H1 (cell line): Measurements from ENCODE around the gene TNFRSF11A. TPM values are rescaled to one million over a fixed set of nuclear protein-coding genes. Genes with fewer than 3 reads are reported as not detected.

Experiments used
- EZH2 ChIP-seq: fragments of 200-600 bp; sonication (generic); IDR thresholded peaks from 2 replicates; pipeline ENCODE4 v1.7.1; 2012; ENCODE audit warnings: low read depth, mild to moderate bottlenecking, moderate library complexity, low read length, inconsistent platforms; ENCODE audit not compliant: severe bottlenecking
- GTF2F1 ChIP-seq: IDR thresholded peaks from 2 replicates; pipeline ENCODE4 v1.6.1; 2012; ENCODE audit warnings: low read depth, low read length, improper control_type of control experiment, borderline replicate concordance
- PHF8 ChIP-seq: fragments of 200-600 bp; sonication (generic); conservative IDR thresholded peaks from 2 replicates; pipeline ENCODE4 v1.7.1; 2012; ENCODE audit warnings: low read depth, mild to moderate bottlenecking, inconsistent platforms, low read length, moderate library complexity
- POLR2AphosphoS5 ChIP-seq: IDR thresholded peaks from 2 replicates; pipeline ENCODE4 v1.6.1; 2011; ENCODE audit warnings: low read depth, low read length
- RBBP5 ChIP-seq: IDR thresholded peaks from 2 replicates; pipeline ENCODE4 v1.7.1; 2012; ENCODE audit warnings: low read depth, mild to moderate bottlenecking, inconsistent platforms, low read length, moderate library complexity, borderline replicate concordance
- RXRA ChIP-seq: IDR thresholded peaks from 2 replicates; pipeline ENCODE4 v1.6.1; 2011; ENCODE audit warnings: low read depth, mild to moderate bottlenecking, low read length, moderate library complexity; ENCODE audit not compliant: insufficient read depth
- SIN3A ChIP-seq, 2 experiments: IDR thresholded peaks in 1 of 2; conservative IDR thresholded peaks in 1 of 2; 2 replicates each; pipeline ENCODE4 v1.6.1; 2011 to 2012; ENCODE audit warnings: low read length in 2 of 2, improper control_type of control experiment in 1 of 2, low read depth in 1 of 2, mild to moderate bottlenecking in 1 of 2
- SIX5 ChIP-seq: IDR thresholded peaks from 2 replicates; pipeline ENCODE4 v1.6.1; 2011; ENCODE audit warnings: mild to moderate bottlenecking, low read depth, low read length
- SUZ12 ChIP-seq: fragments of 200-600 bp; sonication (generic); IDR thresholded peaks from 2 replicates; pipeline ENCODE4 v1.6.1; 2012; ENCODE audit warnings: mild to moderate bottlenecking, inconsistent platforms, low read length, moderate library complexity, mixed read lengths
- polyA plus RNA-seq, 7 experiments: library from polyadenylated mRNA; depleted of rRNA in 3 of 7; stranded (reverse) in 5 of 7; unstranded in 2 of 7; fragments of >200 nt in 5 of 7; fragments of 200-250 nt in 2 of 7; gene quantifications; 1 replicate in 5 of 7; 2 replicates in 1 of 7; 4 replicates in 1 of 7; pipeline versions ENCODE4 v1.2.1 to v1.2.3, GENCODE V29; 2011 to 2013; ENCODE audit warnings: missing spikeins in 2 of 7, mixed read lengths in 2 of 7
- total RNA-seq: library from RNA; stranded (reverse); fragmentation: NEBNext Ultra II Directional; extraction: Animal tissue kit (Norgen Biotek cat#: 25700); gene quantifications from 2 replicates; pipeline ENCODE4 v1.2.1, GENCODE V29; 2021
- TF ChIP-seq, protein P1 (sequence below), 3 experiments: IDR thresholded peaks; 1 replicate in 2 of 3; 2 replicates in 1 of 3; pipeline versions ENCODE4 v1.5.1 to v1.6.1; 2011; ENCODE audit warnings: low read length in 3 of 3, mild to moderate bottlenecking in 3 of 3, inconsistent platforms in 2 of 3, low read depth in 1 of 3, moderate library complexity in 1 of 3; ENCODE audit not compliant: insufficient read depth in 1 of 3; ENCODE audit errors: control extremely low read depth in 1 of 3
- TF ChIP-seq, protein P2 (sequence below): IDR thresholded peaks from 2 replicates; pipeline ENCODE4 v1.6.1; 2012; ENCODE audit warnings: inconsistent platforms

Gene TNFRSF11A
- total and polyA plus RNA-seq, 2 of the 8 experiments (the other 6 are each of a cell fraction or from before 2014, with no cell fraction given) = 8.7 to 10.6 TPM

DNA sequence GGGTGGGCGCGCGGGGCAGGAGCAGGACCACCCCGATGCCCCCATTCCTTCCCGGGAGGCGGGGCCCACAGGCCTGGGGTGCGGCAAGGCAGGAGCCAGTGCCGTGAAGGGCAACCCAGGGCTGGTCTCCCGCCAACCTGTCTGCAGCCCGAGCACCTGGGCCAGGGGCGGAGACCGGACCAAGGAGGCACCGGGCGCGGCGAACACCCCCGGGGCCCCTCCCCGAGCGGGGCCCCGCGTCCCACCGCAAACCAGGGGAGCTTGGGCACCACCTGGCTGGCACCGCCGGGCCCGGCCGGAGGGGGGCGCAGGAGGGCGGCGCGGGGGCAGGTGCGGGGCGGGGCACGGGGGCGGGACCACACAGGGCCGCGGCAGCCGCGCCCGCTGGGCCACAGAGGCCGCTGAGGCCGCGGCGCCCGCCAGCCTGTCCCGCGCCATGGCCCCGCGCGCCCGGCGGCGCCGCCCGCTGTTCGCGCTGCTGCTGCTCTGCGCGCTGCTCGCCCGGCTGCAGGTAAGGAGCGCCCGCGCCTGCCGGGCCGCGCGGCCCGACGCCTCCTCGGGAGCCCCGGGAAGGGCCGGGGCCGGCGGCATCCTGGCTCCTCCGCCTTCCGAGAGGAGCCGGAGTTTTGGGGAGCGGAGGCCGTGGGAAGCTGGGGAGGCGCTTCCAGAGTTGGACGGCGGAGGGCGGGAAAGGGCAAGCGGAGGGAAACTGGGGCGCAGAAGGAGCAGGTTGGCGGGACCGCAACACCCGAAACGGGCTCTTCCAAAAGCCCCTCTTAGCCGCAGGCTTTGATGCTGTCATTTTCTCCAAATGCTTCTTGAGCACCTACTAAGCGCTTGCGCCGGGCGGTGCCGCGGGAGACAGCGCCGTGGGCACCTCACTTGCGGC, at the start of gene TNFRSF11A (continued):
- TF ChIP-seq SIN3A (conservative IDR thresholded peaks at IDR 0.05 in 1 of 2, IDR thresholded peaks at IDR 0.05 in 1 of 2; ENCODE audit: low read depth in 1 of 2, low read length in 2 of 2) (peak; percentile 18 to 42; a peak in 1 of 4 replicates), SUZ12 (no peak), EZH2 (no peak), POLR2AphosphoS5 (peak; percentile 21), SIX5 (no peak), PHF8 (peak; percentile 74), RBBP5 (peak; percentile 35), RXRA (no peak), GTF2F1 (no peak)
- TF ChIP-seq, protein P1, sequence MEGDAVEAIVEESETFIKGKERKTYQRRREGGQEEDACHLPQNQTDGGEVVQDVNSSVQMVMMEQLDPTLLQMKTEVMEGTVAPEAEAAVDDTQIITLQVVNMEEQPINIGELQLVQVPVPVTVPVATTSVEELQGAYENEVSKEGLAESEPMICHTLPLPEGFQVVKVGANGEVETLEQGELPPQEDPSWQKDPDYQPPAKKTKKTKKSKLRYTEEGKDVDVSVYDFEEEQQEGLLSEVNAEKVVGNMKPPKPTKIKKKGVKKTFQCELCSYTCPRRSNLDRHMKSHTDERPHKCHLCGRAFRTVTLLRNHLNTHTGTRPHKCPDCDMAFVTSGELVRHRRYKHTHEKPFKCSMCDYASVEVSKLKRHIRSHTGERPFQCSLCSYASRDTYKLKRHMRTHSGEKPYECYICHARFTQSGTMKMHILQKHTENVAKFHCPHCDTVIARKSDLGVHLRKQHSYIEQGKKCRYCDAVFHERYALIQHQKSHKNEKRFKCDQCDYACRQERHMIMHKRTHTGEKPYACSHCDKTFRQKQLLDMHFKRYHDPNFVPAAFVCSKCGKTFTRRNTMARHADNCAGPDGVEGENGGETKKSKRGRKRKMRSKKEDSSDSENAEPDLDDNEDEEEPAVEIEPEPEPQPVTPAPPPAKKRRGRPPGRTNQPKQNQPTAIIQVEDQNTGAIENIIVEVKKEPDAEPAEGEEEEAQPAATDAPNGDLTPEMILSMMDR (IDR thresholded peaks at IDR 0.05; ENCODE audit: control extremely low read depth in 1 of 3, insufficient read depth in 1 of 3, low read depth in 1 of 3, low read length in 3 of 3) = peak; percentile 30 to 77 (median 57)
- TF ChIP-seq, protein P2, sequence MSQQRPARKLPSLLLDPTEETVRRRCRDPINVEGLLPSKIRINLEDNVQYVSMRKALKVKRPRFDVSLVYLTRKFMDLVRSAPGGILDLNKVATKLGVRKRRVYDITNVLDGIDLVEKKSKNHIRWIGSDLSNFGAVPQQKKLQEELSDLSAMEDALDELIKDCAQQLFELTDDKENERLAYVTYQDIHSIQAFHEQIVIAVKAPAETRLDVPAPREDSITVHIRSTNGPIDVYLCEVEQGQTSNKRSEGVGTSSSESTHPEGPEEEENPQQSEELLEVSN = peak; percentile 52; the same call in 1 of the 2 replicates
